PC-3 (cell line): ENCODE data around the gene ITGA8. TPM values are rescaled to one million over a fixed set of nuclear protein-coding genes. Genes with fewer than 3 reads are reported as not detected.
"Not testable (repeated sequence)": the region's sequence is repeated elsewhere in the genome, so short reads cannot be mapped to it uniquely, and the experiment has no call there.

Experiments used
- ATAC-seq: fragments of 200-7000 bp; cut with Tn5 transposase; 2 replicates; pipeline ENCODE4 v1.9.1; 2020; ENCODE audit warnings: mild to moderate bottlenecking, moderate library complexity
- BruUV-seq: library from RNA; stranded (reverse); fragments of 400-500 nt; replicated peaks from 2 replicates; lab custom pipeline; 2021; lab: Mats Ljungman, UMichigan
- CTCF ChIA-PET: fragments of 300-600 bp; sonication (Branson Sonifier 250); formaldehyde crosslinking; loops from one replicate; lab custom pipeline; 2022; ENCODE audit warnings: antibody characterized with exemption; lab: Charles Lee
- POLR2A ChIA-PET: fragments of 300-600 bp; sonication (Branson Sonifier 250); formaldehyde crosslinking; loops from one replicate; lab custom pipeline; 2022; ENCODE audit warnings: antibody characterized with exemption; ENCODE audit not compliant: unreplicated experiment; lab: Charles Lee
- DNase-seq: peaks from one replicate; pipeline ENCODE4 v3.0.0-alpha.2; 2015
- H2AFZ ChIP-seq: fragments of 300-600 bp; sonication (generic); 2 replicates; pipeline ENCODE4 v1.6.0; 2016; ENCODE audit warnings: antibody characterized with exemption, low read length
- H3F3A ChIP-seq: fragments of 300-600 bp; sonication (generic); one replicate; pipeline ENCODE4 v1.6.0; 2017; ENCODE audit warnings: antibody characterized with exemption, low read length, control low read depth, mild to moderate bottlenecking; ENCODE audit not compliant: unreplicated experiment
- H3K27ac ChIP-seq: fragments of 300-600 bp; sonication (generic); 2 replicates; pipeline ENCODE4 v1.5.1; 2016; ENCODE audit warnings: mild to moderate bottlenecking, low read length
- H3K27me3 ChIP-seq: fragments of 300-600 bp; sonication (generic); 2 replicates; pipeline ENCODE4 v1.6.1; 2016; ENCODE audit warnings: low read length, mixed read lengths
- H3K36me3 ChIP-seq: fragments of 300-600 bp; sonication (generic); 2 replicates; pipeline ENCODE4 v1.6.1; 2016; ENCODE audit warnings: low read depth, mixed run types, low read length, mixed read lengths
- H3K4me1 ChIP-seq: fragments of 300-600 bp; sonication (generic); 2 replicates; pipeline ENCODE4 v1.5.1; 2016; ENCODE audit warnings: low read length; ENCODE audit not compliant: insufficient read depth
- H3K4me2 ChIP-seq: fragments of 300-600 bp; sonication (generic); 2 replicates; pipeline ENCODE4 v1.6.0; 2016; ENCODE audit warnings: low read length
- H3K4me3 ChIP-seq: fragments of 300-600 bp; sonication (generic); 2 replicates; pipeline ENCODE4 v1.5.1; 2016; ENCODE audit warnings: mild to moderate bottlenecking, low read length, mixed read lengths
- H3K79me2 ChIP-seq: fragments of 300-600 bp; sonication (generic); 2 replicates; pipeline ENCODE4 v1.6.1; 2017; ENCODE audit warnings: low read length, mixed read lengths
- H3K9ac ChIP-seq: fragments of 300-600 bp; sonication (generic); 2 replicates; pipeline ENCODE4 v1.6.0; 2016; ENCODE audit warnings: mild to moderate bottlenecking, low read length
- H3K9me2 ChIP-seq: fragments of 300-600 bp; sonication (generic); replicated peaks from 2 replicates; pipeline ENCODE4 v1.6.1; 2016; ENCODE audit warnings: mixed run types, low read length, mixed read lengths
- H3K9me3 ChIP-seq: fragments of 300-600 bp; sonication (generic); 2 replicates; pipeline ENCODE4 v1.6.1; 2016; ENCODE audit warnings: low read length, mixed read lengths
- H4K20me1 ChIP-seq: fragments of 300-600 bp; sonication (generic); 2 replicates; pipeline ENCODE4 v1.6.1; 2016; ENCODE audit warnings: low read length, mixed read lengths
- CTCF ChIP-seq: fragments of 300-600 bp; sonication (generic); conservative IDR thresholded peaks from 2 replicates; pipeline ENCODE4 v1.5.1; 2017; ENCODE audit warnings: antibody characterized with exemption, low read depth, mild to moderate bottlenecking, low read length
- EZH2 ChIP-seq: fragments of 300-600 bp; sonication (generic); IDR thresholded peaks from one replicate; pipeline ENCODE4 v1.6.1; 2017; ENCODE audit warnings: antibody characterized with exemption, mild to moderate bottlenecking, low read length; ENCODE audit not compliant: unreplicated experiment
- EZH2phosphoT487 ChIP-seq: fragments of 300-600 bp; sonication (generic); IDR thresholded peaks from 2 replicates; pipeline ENCODE4 v1.6.1; 2018; ENCODE audit warnings: mild to moderate bottlenecking, antibody characterized with exemption, low read length, borderline replicate concordance
- intact Hi-C: fragments of 100-400 bp; cut with micrococcal nuclease; formaldehyde crosslinking; loops from 2 replicates; pipeline ENCODE4 v1.9.0; 2023
- total RNA-seq: library from RNA; depleted of rRNA; stranded (reverse); fragments of >200 nt; gene quantifications from 2 replicates; pipeline ENCODE4 v1.2.3, GENCODE V29; 2014

ITGA8 gene
- total RNA-seq, 1 experiment from 2014 or later, result not detected

- Histone ChIP-seq H2AFZ (no peak overlapping the region), H3K4me3 (no peak overlapping the region), H4K20me1 (no peaks in the 10 kb centered on the region), H3F3A (no peaks in the 10 kb centered on the region), H3K4me2 (no peak overlapping the region), H3K79me2 (no peaks in the 10 kb centered on the region), H3K9me3 (no peaks in the 10 kb centered on the region), H3K27ac (no peak overlapping the region), H3K9ac (no peak overlapping the region), H3K27me3 (no peaks in the 10 kb centered on the region; the same call in 1 of the 2 replicates), H3K36me3 (no peaks in the 10 kb centered on the region), H3K4me1 (no peaks in the 10 kb centered on the region), H3K9me2 (no peaks in the 10 kb centered on the region)
- DNase-seq (no peak), ATAC-seq (no peak)
- ChIA-PET CTCF (no interaction called here), POLR2A (no interaction called here)
- TF ChIP-seq EZH2, result no peak
- TF ChIP-seq CTCF, result no peak
- no peak for TF ChIP-seq EZH2phosphoT487
- intact Hi-C loops, result no loop called here
- no TSS peak for BruUV-seq
Observed at GRCh38 chr10:15587271-15587670, 132.5 kb downstream of the ITGA8 start.

GRCh38 chr10:15585303-15585715, 134.4 kb downstream of the ITGA8 start:
- intact Hi-C loops, result no loop called here

GRCh38 chr10:15582972-15583371, 136.8 kb downstream of the ITGA8 start:
- H3K27me3 ChIP-seq, H4K20me1 ChIP-seq, POLR2A ChIA-PET, H3K79me2 ChIP-seq, H3K36me3 ChIP-seq, H3K9me2 ChIP-seq, BruUV-seq, H3K4me2 ChIP-seq, H2AFZ ChIP-seq, H3K4me1 ChIP-seq, ATAC-seq, intact Hi-C loops, H3K4me3 ChIP-seq, DNase-seq, CTCF ChIA-PET, H3K9ac ChIP-seq, H3K27ac ChIP-seq, H3K9me3 ChIP-seq, H3F3A ChIP-seq: not testable (repeated sequence)

More at GRCh38 chr10:15585303-15585715, 134.4 kb downstream of the ITGA8 start:
- Histone ChIP-seq H3K9me3 (no peaks in the 10 kb centered on the region), H3K4me2 (no peak overlapping the region), H3K4me3 (no peak overlapping the region), H3K36me3 (no peaks in the 10 kb centered on the region), H3K79me2 (no peaks in the 10 kb centered on the region), H3K9ac (no peak overlapping the region), H3K27me3 (no peaks in the 10 kb centered on the region; the same call in 1 of the 2 replicates), H2AFZ (no peak overlapping the region), H3K4me1 (no peaks in the 10 kb centered on the region), H3K27ac (no peak overlapping the region), H4K20me1 (no peaks in the 10 kb centered on the region), H3F3A (no peaks in the 10 kb centered on the region), H3K9me2 (no peaks in the 10 kb centered on the region)
- peak; percentile 44 for DNase-seq
- BruUV-seq, result no TSS peak
- ChIA-PET POLR2A (no interaction called here), CTCF (no interaction called here)
- peak; percentile 73 for TF ChIP-seq CTCF
- no peak for TF ChIP-seq EZH2
- no peak for ATAC-seq
